GM21515 (cell line): ENCODE measurements around the gene FOSB.
"Not testable (repeated sequence)": the region's sequence is repeated elsewhere in the genome, so short reads cannot be mapped to it uniquely, and the experiment has no call there.

Experiments used
- ATAC-seq: cut with Tn5 transposase; IDR thresholded peaks from one replicate; pipeline ENCODE4 v1.9.1; 2021; ENCODE audit not compliant: unreplicated experiment

FOSB gene

GRCh38 chr19:45467456-45468158, at the start of gene FOSB:
TSS of gene FOSB (plus strand) at chr19:45467996. CDS start at chr19:45468587, 591 bp downstream.
- peak; percentile 52 for ATAC-seq

- ATAC-seq = no peak
Measured at GRCh38 chr19:45418802-45419201, 49.0 kb upstream of the FOSB start.

- ATAC-seq = peak; percentile 53
Measured at GRCh38 chr19:45419396-45419795, 48.4 kb upstream of the FOSB start.

- ATAC-seq = no peak
Measured at GRCh38 chr19:45419895-45420294, 47.9 kb upstream of the FOSB start.

- no peak for ATAC-seq
Measured at GRCh38 chr19:45420356-45420755, 47.4 kb upstream of the FOSB start.

- ATAC-seq = no peak
Measured at GRCh38 chr19:45420871-45421270, 46.9 kb upstream of the FOSB start.

- ATAC-seq = no peak
Measured at GRCh38 chr19:45421947-45422498, 45.8 kb upstream of the FOSB start.

- no peak for ATAC-seq
Measured at GRCh38 chr19:45423033-45423588, 44.7 kb upstream of the FOSB start.

GRCh38 chr19:45423589-45424190, 44.1 kb upstream of the FOSB start, which contains the start of gene ERCC1:
TSS of gene ERCC1 (minus strand) at chr19:45423917. CDS start at chr19:45423374, 543 bp downstream.
- peak; percentile 57 for ATAC-seq

GRCh38 chr19:45424191-45425058, 43.4 kb upstream of the FOSB start:
- ATAC-seq = no peak

- ATAC-seq = no peak
Measured at GRCh38 chr19:45428384-45429231, 39.2 kb upstream of the FOSB start.

- ATAC-seq = not testable (repeated sequence)
Measured at GRCh38 chr19:45429896-45430295, 37.9 kb upstream of the FOSB start.

GRCh38 chr19:45431008-45431407, 36.8 kb upstream of the FOSB start:
- ATAC-seq = not testable (repeated sequence)

- not testable (repeated sequence) for ATAC-seq
Measured at GRCh38 chr19:45432543-45432942, 35.3 kb upstream of the FOSB start.

- ATAC-seq = no peak
Measured at GRCh38 chr19:45437328-45437727, 30.5 kb upstream of the FOSB start.

GRCh38 chr19:45439190-45439568, 28.6 kb upstream of the FOSB start:
- ATAC-seq = no peak

- peak; percentile 54 for ATAC-seq
Measured at GRCh38 chr19:45439569-45440258, 28.1 kb upstream of the FOSB start.

- no peak for ATAC-seq
Measured at GRCh38 chr19:45440259-45440638, 27.5 kb upstream of the FOSB start.

- ATAC-seq = no peak
Measured at GRCh38 chr19:45440873-45441654, 26.7 kb upstream of the FOSB start.
